Uterus (tissue), 4 donors: Measurements from ENCODE around the gene SOX4. TPM values are rescaled to one million over a fixed set of nuclear protein-coding genes. Genes with fewer than 3 reads are reported as not detected.

Experiments
- DNase-seq, 2 donors: peaks; one replicate each; pipeline ENCODE4 v3.0.0-alpha.2; 2019 to 2020
- H3K27ac ChIP-seq, 2 donors: fragments of 200-600 bp; sonication (generic); 1 replicate in 1 of 2; 2 replicates in 1 of 2; pipeline ENCODE4 v1.5.1; 2016 to 2018
- H3K27me3 ChIP-seq, 2 donors: fragments of 200-600 bp; sonication (generic); one replicate each; pipeline ENCODE4 v1.5.1; 2018 to 2019; ENCODE audit warnings: control low read depth in 1 of 2
- H3K36me3 ChIP-seq, 2 donors: fragments of 200-600 bp; sonication (generic); one replicate each; pipeline ENCODE4 v1.5.1; 2019; ENCODE audit warnings: control low read depth in 1 of 2
- H3K4me1 ChIP-seq, 2 donors: fragments of 200-600 bp; sonication (generic); one replicate each; pipeline ENCODE4 v1.5.1; 2018 to 2019; ENCODE audit warnings: control low read depth in 1 of 2
- H3K4me3 ChIP-seq, 2 donors: fragments of 200-600 bp; sonication (generic); 1 replicate in 1 of 2; 2 replicates in 1 of 2; pipeline ENCODE4 v1.5.1; 2018 to 2019; ENCODE audit warnings: mild to moderate bottlenecking in 1 of 2
- H3K9me3 ChIP-seq, 2 donors: fragments of 200-600 bp; sonication (generic); one replicate each; pipeline ENCODE4 v1.5.1; 2019; ENCODE audit warnings: control low read depth in 1 of 2
- CTCF ChIP-seq, 4 experiments: fragments of 200-600 bp in 2 of 4; fragments of 450-650 bp in 2 of 4; sonication (generic) in 2 of 4; IDR thresholded peaks; one replicate each; pipeline ENCODE4 v1.5.1; 2016 to 2019; ENCODE audit warnings: antibody characterized with exemption in 4 of 4, mild to moderate bottlenecking in 2 of 4, moderate library complexity in 1 of 4
- POLR2A ChIP-seq, 2 donors: fragments of 450-650 bp; IDR thresholded peaks; one replicate each; pipeline ENCODE4 v1.6.1; 2016; ENCODE audit warnings: antibody characterized with exemption in 2 of 2, mild to moderate bottlenecking in 1 of 2, moderate library complexity in 1 of 2
- intact Hi-C: fragments of 100-400 bp; cut with DNase I; formaldehyde crosslinking; loops from one replicate; pipeline ENCODE4 v1.15.1; 2023; ENCODE audit warnings: low total_unique reads
- total RNA-seq, 4 donors: library from RNA; depleted of rRNA in 3 of 4; stranded (reverse); fragments of >200 nt in 3 of 4; gene quantifications; one replicate each; pipeline versions ENCODE4 v1.1.0 to v1.2.4, GENCODE V29; 2014 to 2023
- donor health status: DM: yes; HTN: yes; CAD: no.

Gene SOX4
- total RNA-seq, 4 donors from 2014 or later = 5.9 to 103 (median 18.1) TPM

- intact Hi-C loops = no loop called here
- no peak for TF ChIP-seq CTCF (IDR thresholded peaks at IDR 0.05)
- no peak for TF ChIP-seq POLR2A (IDR thresholded peaks at IDR 0.05)
- DNase-seq = no peak
- Histone ChIP-seq H3K4me3 (peak overlapping the region; percentile 76 to 84), H3K4me1 (no peaks in the 10 kb centered on the region), H3K27ac (peak overlapping the region; percentile 51 to 58), H3K36me3 (no peaks in the 10 kb centered on the region), H3K9me3 (no peaks in the 10 kb centered on the region), H3K27me3 (no peaks in the 10 kb centered on the region)
Measured at GRCh38 chr6:21592953-21593352, 598 bp upstream of the SOX4 start.

GRCh38 chr6:21593927-21594415, 420 bp downstream of the SOX4 start:
- H3K27me3 ChIP-seq = no peaks in the 10 kb centered on the region
- no peaks in the 10 kb centered on the region for H3K36me3 ChIP-seq
- TF ChIP-seq CTCF (IDR thresholded peaks at IDR 0.05) (no peak), POLR2A (IDR thresholded peaks at IDR 0.05) (no peak)
- peak; percentile 30 to 45 for DNase-seq
- intact Hi-C loops = no loop called here
- no peaks in the 10 kb centered on the region for H3K9me3 ChIP-seq
- peak overlapping the region; percentile 76 to 84 for H3K4me3 ChIP-seq
- peak overlapping the region; percentile 97 for H3K27ac ChIP-seq
- no peaks in the 10 kb centered on the region for H3K4me1 ChIP-seq

GRCh38 chr6:21594416-21595281, 1.1 kb downstream of the SOX4 start:
- no peaks in the 10 kb centered on the region for H3K9me3 ChIP-seq
- peak; percentile 59 to 66 for DNase-seq
- no peaks in the 10 kb centered on the region for H3K27me3 ChIP-seq
- H3K27ac ChIP-seq = peak overlapping the region; percentile 97
- no peaks in the 10 kb centered on the region for H3K36me3 ChIP-seq
- intact Hi-C loops = no loop called here
- H3K4me3 ChIP-seq = peak overlapping the region; percentile 76 to 84
- H3K4me1 ChIP-seq = no peaks in the 10 kb centered on the region
- TF ChIP-seq POLR2A (IDR thresholded peaks at IDR 0.05) = peak in 1 of 2 donors; percentile 8
- no peak for TF ChIP-seq CTCF (IDR thresholded peaks at IDR 0.05)

GRCh38 chr6:21595285-21596144, 2.0 kb downstream of the SOX4 start:
- intact Hi-C loops = no loop called here
- Histone ChIP-seq H3K36me3 (no peaks in the 10 kb centered on the region), H3K4me1 (no peaks in the 10 kb centered on the region), H3K4me3 (peak overlapping the region; percentile 76 to 84), H3K27ac (peak overlapping the region; percentile 97), H3K27me3 (no peaks in the 10 kb centered on the region), H3K9me3 (no peaks in the 10 kb centered on the region)
- TF ChIP-seq CTCF (IDR thresholded peaks at IDR 0.05) (peak in 2 of 4 experiments; percentile 12 to 20), POLR2A (IDR thresholded peaks at IDR 0.05) (no peak)
- DNase-seq = peak; percentile 51 to 56
